ENCODE data around the gene SYTL1. TPM values are rescaled to one million over a fixed set of nuclear protein-coding genes. Genes with fewer than 3 reads are reported as not detected.
A peak's percentile ranks its signal among the peaks of the same experiment; 100 is the strongest.

Gene SYTL1
- total and polyA plus RNA-seq, 4 donors, result 0.59 to 3.6 (median 0.99) TPM

- Histone ChIP-seq H3K27me3 (ENCODE audit: control insufficient read depth, insufficient read depth, low read length) (peaks cover 13% of the 10 kb centered on the region), H3K36me3 (ENCODE audit: control insufficient read depth, insufficient read depth, low read length) (peaks cover 5% of the 10 kb centered on the region), H3K27ac (ENCODE audit: low read depth, low read length) (peak overlapping the region; percentile 92), H3K9me3 (ENCODE audit: control insufficient read depth, insufficient read depth, low read length) (no peaks in the 10 kb centered on the region), H3K4me3 (ENCODE audit: low read depth, low read length) (peak overlapping the region; percentile 61), H3K4me1 (ENCODE audit: control insufficient read depth, insufficient read depth, low read length) (peaks cover 25% of the 10 kb centered on the region)
- no peak for DNase-seq (ENCODE audit: low read depth in 4 of 6, low spot score in 6 of 6)
- WGBS (ENCODE audit: insufficient coverage), result 35% methylated on average over 8 of the region's 8 CpGs
These were observed 25.4 kb downstream of the SYTL1 start for GRCh38 chr1:27367160-27367650.

DNA sequence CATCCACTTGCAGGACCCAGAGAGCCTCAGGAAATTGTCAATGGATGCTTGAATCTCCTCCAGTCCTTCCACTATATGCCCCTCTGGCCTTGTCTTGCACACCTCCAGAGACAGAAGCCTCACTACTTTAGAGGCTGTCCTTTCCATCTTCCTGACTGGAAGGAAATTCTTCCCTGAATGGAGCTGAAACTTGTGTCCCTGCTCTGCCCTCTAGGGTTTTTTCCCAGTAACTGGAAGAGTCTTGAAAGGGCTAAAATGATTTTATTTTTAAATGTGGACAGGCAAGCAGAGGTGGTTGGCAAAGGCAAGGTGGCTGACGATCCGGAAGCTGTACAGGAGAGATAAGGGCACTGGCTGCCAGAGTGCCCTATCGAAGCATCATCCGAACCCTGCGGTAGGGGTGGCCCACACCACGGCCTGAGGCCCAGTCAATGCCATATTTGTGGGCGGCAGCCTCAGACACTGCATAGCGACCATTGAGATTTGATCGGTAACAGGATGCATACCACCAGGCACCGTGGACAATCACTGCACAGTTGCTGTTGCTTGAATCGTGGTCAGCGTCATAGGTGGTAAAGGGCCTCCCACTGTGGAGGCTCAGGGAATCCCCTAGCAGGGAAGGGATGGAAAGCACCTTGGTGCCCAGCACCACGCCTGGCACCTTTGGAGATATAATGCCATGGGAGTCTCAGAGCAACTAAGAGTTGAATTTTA, 27.2 kb downstream of the SYTL1 start:
- peaks cover 13% of the 10 kb centered on the region for H3K27me3 ChIP-seq (ENCODE audit: control insufficient read depth, insufficient read depth, low read length)
- H3K4me3 ChIP-seq (ENCODE audit: low read depth, low read length), result no peak overlapping the region
- no peak overlapping the region for H3K27ac ChIP-seq (ENCODE audit: low read depth, low read length)
- H3K4me1 ChIP-seq (ENCODE audit: control insufficient read depth, insufficient read depth, low read length), result peaks cover 25% of the 10 kb centered on the region
- H3K9me3 ChIP-seq (ENCODE audit: control insufficient read depth, insufficient read depth, low read length), result no peaks in the 10 kb centered on the region
- 76% methylated on average over 13 of the region's 13 CpGs for WGBS (ENCODE audit: insufficient coverage)
- peaks cover 2% of the 10 kb centered on the region for H3K36me3 ChIP-seq (ENCODE audit: control insufficient read depth, insufficient read depth, low read length)
- DNase-seq (ENCODE audit: low read depth in 4 of 6, low spot score in 6 of 6), result no peak

GRCh38 chr1:27372022-27372807, 30.4 kb downstream of the SYTL1 start:
- 90% methylated on average over 13 of the region's 19 CpGs for WGBS (ENCODE audit: insufficient coverage)
- peaks cover 1% of the 10 kb centered on the region for H3K4me1 ChIP-seq (ENCODE audit: control insufficient read depth, insufficient read depth, low read length)
- no peak overlapping the region for H3K4me3 ChIP-seq (ENCODE audit: low read depth, low read length)
- H3K27ac ChIP-seq (ENCODE audit: low read depth, low read length), result no peak overlapping the region
- H3K9me3 ChIP-seq (ENCODE audit: control insufficient read depth, insufficient read depth, low read length), result no peaks in the 10 kb centered on the region
- peaks cover 6% of the 10 kb centered on the region for H3K27me3 ChIP-seq (ENCODE audit: control insufficient read depth, insufficient read depth, low read length)
- DNase-seq (ENCODE audit: low read depth in 4 of 6, low spot score in 6 of 6), result no peak
- no peaks in the 10 kb centered on the region for H3K36me3 ChIP-seq (ENCODE audit: control insufficient read depth, insufficient read depth, low read length)

- no peak for DNase-seq (ENCODE audit: low read depth in 4 of 6, low spot score in 6 of 6)
- 91% methylated on average over 9 of the region's 11 CpGs for WGBS (ENCODE audit: insufficient coverage)
- no peaks in the 10 kb centered on the region for H3K9me3 ChIP-seq (ENCODE audit: control insufficient read depth, insufficient read depth, low read length)
- no peak overlapping the region for H3K27ac ChIP-seq (ENCODE audit: low read depth, low read length)
- H3K36me3 ChIP-seq (ENCODE audit: control insufficient read depth, insufficient read depth, low read length), result no peaks in the 10 kb centered on the region
- H3K27me3 ChIP-seq (ENCODE audit: control insufficient read depth, insufficient read depth, low read length), result no peaks in the 10 kb centered on the region
- H3K4me3 ChIP-seq (ENCODE audit: low read depth, low read length), result no peak overlapping the region
- no peaks in the 10 kb centered on the region for H3K4me1 ChIP-seq (ENCODE audit: control insufficient read depth, insufficient read depth, low read length)
These were observed 31.2 kb downstream of the SYTL1 start for GRCh38 chr1:27372808-27373690.

GRCh38 chr1:27374362-27375086, 32.7 kb downstream of the SYTL1 start, which contains the start of gene FCN3:
Gene FCN3 (minus strand): TSS chr1:27374824. CDS start chr1:27374818, 6 bp downstream.
- Histone ChIP-seq H3K27ac (ENCODE audit: low read depth, low read length) (no peak within 1 kb of the TSS), H3K27me3 (ENCODE audit: control insufficient read depth, insufficient read depth, low read length) (no peaks in the 10 kb centered on the region), H3K9me3 (ENCODE audit: control insufficient read depth, insufficient read depth, low read length) (no peaks in the 10 kb centered on the region), H3K4me1 (ENCODE audit: control insufficient read depth, insufficient read depth, low read length) (no peaks in the 10 kb centered on the region), H3K36me3 (ENCODE audit: control insufficient read depth, insufficient read depth, low read length) (no peaks in the 10 kb centered on the region), H3K4me3 (ENCODE audit: low read depth, low read length) (no peak within 1 kb of the TSS)
- WGBS (ENCODE audit: insufficient coverage), result 68% methylated on average over 2 of the region's 4 CpGs
- DNase-seq (ENCODE audit: low read depth in 4 of 6, low spot score in 6 of 6), result peak in 1 of 6 donors; percentile 56

- WGBS (ENCODE audit: insufficient coverage), result 87% methylated on average over 7 of the region's 12 CpGs
- Histone ChIP-seq H3K27ac (ENCODE audit: low read depth, low read length) (no peak overlapping the region), H3K9me3 (ENCODE audit: control insufficient read depth, insufficient read depth, low read length) (no peaks in the 10 kb centered on the region), H3K27me3 (ENCODE audit: control insufficient read depth, insufficient read depth, low read length) (peaks cover 3% of the 10 kb centered on the region), H3K4me3 (ENCODE audit: low read depth, low read length) (no peak overlapping the region), H3K4me1 (ENCODE audit: control insufficient read depth, insufficient read depth, low read length) (peaks cover 21% of the 10 kb centered on the region), H3K36me3 (ENCODE audit: control insufficient read depth, insufficient read depth, low read length) (no peaks in the 10 kb centered on the region)
- no peak for DNase-seq (ENCODE audit: low read depth in 4 of 6, low spot score in 6 of 6)
These were observed 36.1 kb downstream of the SYTL1 start for GRCh38 chr1:27377760-27378495.

DNA sequence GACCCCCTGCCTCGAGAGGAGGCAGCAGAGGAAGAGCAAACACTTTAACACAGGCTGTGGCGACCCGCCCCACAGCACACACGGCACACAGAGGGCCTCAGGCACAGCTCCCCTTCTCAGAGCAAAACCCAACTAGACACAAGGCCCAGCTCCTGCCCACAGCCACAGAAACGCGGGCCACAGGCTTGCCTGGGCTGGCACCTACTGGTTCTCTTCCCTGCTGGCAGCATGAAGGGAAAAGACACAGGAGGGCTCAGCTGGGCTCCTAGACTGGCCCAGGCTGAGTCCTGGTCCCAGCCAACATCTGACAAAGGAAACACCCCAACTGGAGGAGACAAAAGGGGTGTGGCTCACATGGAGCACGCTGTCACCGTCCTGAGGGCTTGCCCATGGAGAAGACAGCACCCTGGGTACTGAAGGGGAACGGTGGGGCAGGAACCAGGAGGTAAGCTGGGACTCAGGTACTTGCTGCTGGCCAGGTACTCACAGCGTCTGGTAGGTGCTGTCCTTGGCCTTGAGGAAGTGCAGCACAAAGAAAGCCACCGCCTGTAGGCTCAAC, 37.8 kb downstream of the SYTL1 start:
- H3K36me3 ChIP-seq (ENCODE audit: control insufficient read depth, insufficient read depth, low read length), result no peaks in the 10 kb centered on the region
- H3K4me1 ChIP-seq (ENCODE audit: control insufficient read depth, insufficient read depth, low read length), result peaks cover 23% of the 10 kb centered on the region
- no peak overlapping the region for H3K27ac ChIP-seq (ENCODE audit: low read depth, low read length)
- no peak overlapping the region for H3K4me3 ChIP-seq (ENCODE audit: low read depth, low read length)
- H3K27me3 ChIP-seq (ENCODE audit: control insufficient read depth, insufficient read depth, low read length), result peaks cover 3% of the 10 kb centered on the region
- H3K9me3 ChIP-seq (ENCODE audit: control insufficient read depth, insufficient read depth, low read length), result no peaks in the 10 kb centered on the region
- WGBS (ENCODE audit: insufficient coverage), result 69% methylated on average over 11 of the region's 11 CpGs
- DNase-seq (ENCODE audit: low read depth in 4 of 6, low spot score in 6 of 6), result no peak

- H3K9me3 ChIP-seq (ENCODE audit: control insufficient read depth, insufficient read depth, low read length), result no peaks in the 10 kb centered on the region
- DNase-seq (ENCODE audit: low read depth in 4 of 6, low spot score in 6 of 6), result no peak
- no peaks in the 10 kb centered on the region for H3K36me3 ChIP-seq (ENCODE audit: control insufficient read depth, insufficient read depth, low read length)
- peaks cover 23% of the 10 kb centered on the region for H3K4me1 ChIP-seq (ENCODE audit: control insufficient read depth, insufficient read depth, low read length)
- H3K27me3 ChIP-seq (ENCODE audit: control insufficient read depth, insufficient read depth, low read length), result peaks cover 3% of the 10 kb centered on the region
- H3K4me3 ChIP-seq (ENCODE audit: low read depth, low read length), result no peak overlapping the region
- WGBS (ENCODE audit: insufficient coverage), result 85% methylated on average over 3 of the region's 4 CpGs
- no peak overlapping the region for H3K27ac ChIP-seq (ENCODE audit: low read depth, low read length)
These were observed 38.4 kb downstream of the SYTL1 start for GRCh38 chr1:27380224-27380623.

All from spinal cord (tissue), 10 donors.